Activated naive CD4-positive, alpha-beta T cell treated with anti-CD3 and anti-CD28 coated beads, Interleukin-2, amount 10 ng/mL, durations not matched to agents 7 days and 5 days (primary cell): ENCODE data around the gene RDX.

Experiments used
- CTCF ChIA-PET: fragments of 350-600 bp; sonication (Branson Sonifier 250); formaldehyde crosslinking; loops from one replicate; lab custom pipeline; 2021; ENCODE audit warnings: antibody characterized with exemption; lab: Charles Lee
- DNase-seq: peaks from one replicate; pipeline ENCODE4 v3.0.0-alpha.2; 2020
- H3K27ac Mint-ChIP-seq: one replicate; pipeline ENCODE4 v1.8.0; 2021; ENCODE audit warnings: mild to moderate bottlenecking, moderate library complexity, mixed read lengths
- H3K27me3 Mint-ChIP-seq: one replicate; pipeline ENCODE4 v1.8.0; 2021; ENCODE audit warnings: mild to moderate bottlenecking, mixed read lengths
- H3K36me3 Mint-ChIP-seq: one replicate; pipeline ENCODE4 v1.8.0; 2021; ENCODE audit warnings: mixed read lengths
- H3K4me1 Mint-ChIP-seq: one replicate; pipeline ENCODE4 v1.8.0; 2021; ENCODE audit warnings: mixed read lengths
- H3K4me3 Mint-ChIP-seq: one replicate; pipeline ENCODE4 v1.8.0; 2021; ENCODE audit warnings: mild to moderate bottlenecking, moderate library complexity, mixed read lengths
- H3K9me3 Mint-ChIP-seq: one replicate; pipeline ENCODE4 v1.8.0; 2021; ENCODE audit warnings: mixed read lengths

RDX gene

DNA sequence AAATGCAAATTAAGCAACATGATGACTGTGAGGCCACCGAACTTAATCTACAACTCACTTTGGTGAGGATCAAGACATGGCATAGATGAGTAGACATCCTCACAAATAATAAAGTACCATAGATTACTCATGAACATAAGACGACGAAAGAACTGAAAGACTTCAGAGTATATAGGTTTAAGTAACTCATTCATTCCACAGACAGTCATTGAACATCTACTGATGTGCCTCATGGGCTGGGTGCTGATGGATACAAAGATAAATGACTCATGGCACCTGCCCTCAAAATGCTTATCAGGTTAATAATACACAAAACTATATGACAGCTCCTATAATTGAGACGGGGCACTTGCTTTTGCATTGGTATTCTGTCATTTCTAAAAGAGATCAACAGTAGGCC is 139.9 kb downstream of the RDX start:
- Mint-ChIP-seq H3K36me3 (no peaks in the 10 kb centered on the region), H3K27ac (no peak overlapping the region), H3K9me3 (no peaks in the 10 kb centered on the region), H3K4me3 (no peak overlapping the region), H3K27me3 (no peaks in the 10 kb centered on the region), H3K4me1 (no peaks in the 10 kb centered on the region)
- DNase-seq = no peak
- CTCF ChIA-PET = interaction anchor here (0.6 kb wide), 1 partner anchor 9 kb away, joined by 3 read pairs; no protein-coding TSS in a partner anchor

GRCh38 chr11:110153474-110153873 is 142.9 kb downstream of the RDX start:
- H3K4me1 Mint-ChIP-seq = no peaks in the 10 kb centered on the region
- no peak for DNase-seq
- no peak overlapping the region for H3K27ac Mint-ChIP-seq
- CTCF ChIA-PET = no interaction called here
- H3K4me3 Mint-ChIP-seq = no peak overlapping the region
- no peaks in the 10 kb centered on the region for H3K27me3 Mint-ChIP-seq
- H3K9me3 Mint-ChIP-seq = no peaks in the 10 kb centered on the region
- H3K36me3 Mint-ChIP-seq = no peaks in the 10 kb centered on the region

GRCh38 chr11:110152199-110152598 is 144.2 kb downstream of the RDX start:
- Mint-ChIP-seq H3K4me1 (no peaks in the 10 kb centered on the region), H3K27me3 (peaks cover 5% of the 10 kb centered on the region), H3K4me3 (no peak overlapping the region), H3K27ac (no peak overlapping the region), H3K9me3 (no peaks in the 10 kb centered on the region), H3K36me3 (no peaks in the 10 kb centered on the region)
- DNase-seq = no peak
- CTCF ChIA-PET = no interaction called here

DNA sequence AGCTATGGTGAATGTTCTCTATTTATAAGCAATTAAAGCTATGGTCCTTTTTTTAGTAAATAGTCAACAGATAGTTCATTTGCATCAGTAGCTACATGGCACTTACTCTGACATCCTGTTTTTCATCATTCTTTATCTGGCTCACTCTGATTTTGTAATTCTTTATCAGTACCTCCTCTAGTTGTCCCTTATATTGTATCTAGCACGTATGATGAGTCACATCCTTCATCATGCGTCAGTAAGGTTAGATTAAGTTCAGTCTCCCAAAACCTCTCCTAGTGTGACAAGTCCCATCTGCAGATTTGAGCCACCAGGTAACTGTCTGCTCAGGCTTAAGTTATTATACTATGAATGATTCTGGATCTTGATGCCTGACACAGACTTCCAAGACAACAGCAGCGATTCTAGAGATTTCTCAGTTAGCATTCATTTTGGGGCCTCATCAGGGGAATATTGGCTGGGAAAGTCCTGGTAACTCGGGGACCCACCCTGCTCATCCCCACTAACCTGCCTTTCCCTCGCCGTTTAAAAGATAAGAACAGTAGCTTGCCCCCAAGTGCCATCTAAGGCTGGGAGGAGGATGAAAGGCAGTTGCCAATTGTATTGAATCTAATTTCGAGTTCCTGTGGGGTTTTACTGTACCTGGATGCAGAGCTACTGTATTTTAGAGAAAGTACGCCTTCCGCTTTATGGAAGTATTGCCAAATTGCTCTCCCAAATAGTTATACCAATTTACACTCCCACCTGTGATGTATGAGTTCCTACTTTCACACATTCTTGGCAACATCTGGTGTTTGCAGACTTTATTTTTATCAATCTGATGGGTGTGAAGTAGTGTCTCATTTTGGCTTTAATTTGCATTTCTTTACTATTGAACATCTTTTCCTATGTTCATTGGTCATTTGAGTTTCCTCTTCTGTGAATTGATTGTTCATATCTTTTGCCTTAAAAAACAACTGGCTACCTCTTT is 147.4 kb downstream of the RDX start:
- H3K36me3 Mint-ChIP-seq = no peaks in the 10 kb centered on the region
- peaks cover 10% of the 10 kb centered on the region for H3K27me3 Mint-ChIP-seq
- no peaks in the 10 kb centered on the region for H3K9me3 Mint-ChIP-seq
- no peak overlapping the region for H3K27ac Mint-ChIP-seq
- no peaks in the 10 kb centered on the region for H3K4me1 Mint-ChIP-seq
- H3K4me3 Mint-ChIP-seq = no peak overlapping the region
- DNase-seq = no peak
- CTCF ChIA-PET = no interaction called here

DNA sequence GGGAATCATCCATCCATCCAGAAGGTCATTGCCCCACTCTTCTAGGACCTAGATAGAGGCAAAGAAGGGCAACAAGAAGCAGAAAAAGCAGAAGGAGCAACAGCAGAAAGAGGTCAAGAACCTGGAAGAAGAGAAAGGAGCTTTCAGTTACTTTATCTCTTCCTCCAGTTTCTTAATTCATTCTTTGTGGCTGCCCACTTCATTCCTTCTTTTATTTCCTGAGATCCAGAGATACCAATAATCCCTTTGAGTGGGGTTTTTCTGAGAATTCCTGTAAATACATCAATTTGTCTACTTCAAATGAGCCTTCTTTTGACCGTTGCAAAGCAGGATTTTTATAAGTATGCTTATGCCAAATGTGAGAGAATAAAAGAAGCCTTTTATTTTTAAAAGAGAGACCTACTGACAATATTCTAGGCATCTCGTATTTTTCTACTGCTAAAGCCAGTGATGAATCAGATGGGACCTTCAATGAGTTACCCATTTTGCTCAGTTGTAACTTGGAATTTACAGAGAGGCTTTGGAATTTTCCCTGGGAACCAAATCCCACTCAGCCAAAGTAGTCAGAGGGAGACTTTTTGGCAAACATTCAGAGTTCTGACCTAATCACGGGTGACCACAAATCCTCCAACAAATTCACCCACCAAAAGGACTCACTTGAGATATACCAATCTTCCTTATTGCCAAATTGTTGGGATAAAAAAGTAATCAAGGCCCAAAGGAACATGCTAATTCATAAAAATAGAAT is 148.3 kb downstream of the RDX start:
- Mint-ChIP-seq H3K4me3 (no peak overlapping the region), H3K9me3 (no peaks in the 10 kb centered on the region), H3K27ac (no peak overlapping the region), H3K36me3 (no peaks in the 10 kb centered on the region), H3K4me1 (no peaks in the 10 kb centered on the region), H3K27me3 (peaks cover 10% of the 10 kb centered on the region)
- CTCF ChIA-PET = no interaction called here
- DNase-seq = no peak

GRCh38 chr11:110141812-110142211 is 154.6 kb downstream of the RDX start:
- Mint-ChIP-seq H3K27me3 (peaks cover 1% of the 10 kb centered on the region), H3K4me3 (no peak overlapping the region), H3K36me3 (no peaks in the 10 kb centered on the region), H3K27ac (no peak overlapping the region), H3K9me3 (no peaks in the 10 kb centered on the region), H3K4me1 (no peaks in the 10 kb centered on the region)
- CTCF ChIA-PET = interaction anchor here (1.0 kb wide), 1 partner anchor 60 kb away, joined by 3 read pairs; no protein-coding TSS in a partner anchor
- DNase-seq = no peak

DNA sequence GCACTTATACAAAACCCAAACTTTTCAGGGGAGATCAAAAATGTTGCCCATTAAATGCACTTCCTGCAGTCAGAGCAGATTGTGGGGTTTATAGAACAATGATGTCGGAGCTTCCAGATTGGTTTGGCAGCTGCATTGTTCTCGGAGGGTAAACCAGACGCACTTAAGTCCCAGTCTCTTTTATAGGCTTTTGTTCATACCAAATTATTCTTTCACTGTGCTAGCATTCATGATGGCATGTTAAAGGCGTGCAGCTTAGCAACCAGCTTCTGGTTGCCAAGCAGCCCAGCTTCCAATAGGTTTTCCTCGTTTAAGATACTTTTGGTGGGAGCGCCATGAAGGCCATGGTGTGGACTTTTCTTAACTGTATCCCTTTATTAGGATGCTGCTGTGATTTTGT is 162.3 kb downstream of the RDX start:
- H3K4me3 Mint-ChIP-seq = no peak overlapping the region
- no peak for DNase-seq
- H3K36me3 Mint-ChIP-seq = no peaks in the 10 kb centered on the region
- no peaks in the 10 kb centered on the region for H3K4me1 Mint-ChIP-seq
- no peaks in the 10 kb centered on the region for H3K27me3 Mint-ChIP-seq
- CTCF ChIA-PET = no interaction called here
- H3K9me3 Mint-ChIP-seq = no peaks in the 10 kb centered on the region
- H3K27ac Mint-ChIP-seq = no peak overlapping the region

- DNase-seq = no peak
- CTCF ChIA-PET = no interaction called here
- no peaks in the 10 kb centered on the region for H3K36me3 Mint-ChIP-seq
- no peak overlapping the region for H3K4me3 Mint-ChIP-seq
- no peaks in the 10 kb centered on the region for H3K4me1 Mint-ChIP-seq
- H3K27ac Mint-ChIP-seq = no peak overlapping the region
- H3K27me3 Mint-ChIP-seq = no peaks in the 10 kb centered on the region
- no peaks in the 10 kb centered on the region for H3K9me3 Mint-ChIP-seq
These were observed 163.3 kb downstream of the RDX start for GRCh38 chr11:110133160-110133559.

DNA sequence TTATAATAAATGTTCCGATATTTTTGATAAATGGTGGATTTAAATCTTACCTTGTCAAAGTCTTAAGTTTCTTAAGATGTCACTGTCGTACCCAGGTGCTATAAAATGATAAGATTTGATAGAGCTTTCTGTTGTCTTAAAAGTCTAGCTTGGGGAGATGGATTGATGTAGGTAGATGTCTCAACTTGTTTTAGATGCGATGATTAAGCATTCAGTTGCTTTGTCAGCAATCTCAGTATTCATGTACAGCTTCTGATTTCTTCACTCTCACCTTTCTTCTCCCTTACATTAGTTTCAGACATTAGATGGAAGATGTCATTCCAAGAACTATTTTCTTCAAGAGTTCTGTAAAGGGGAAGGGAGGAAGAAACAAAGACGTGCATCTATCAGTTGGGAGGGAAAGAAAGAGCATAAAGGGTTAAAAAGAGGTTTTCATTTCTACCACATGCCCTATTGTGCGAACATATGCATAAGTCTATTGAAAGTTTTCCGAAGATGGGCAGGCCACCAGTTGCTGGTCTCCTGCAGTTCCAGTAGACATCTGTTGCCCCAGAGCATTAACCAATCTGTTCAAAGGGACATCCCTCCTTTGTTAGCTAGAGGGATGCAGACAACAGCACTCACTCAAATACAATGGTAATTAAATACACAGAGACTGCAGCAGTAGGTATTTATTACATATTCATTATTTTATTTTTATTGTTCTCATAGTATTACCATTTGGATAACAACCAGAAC is 164.9 kb downstream of the RDX start:
- no peaks in the 10 kb centered on the region for H3K27me3 Mint-ChIP-seq
- H3K36me3 Mint-ChIP-seq = no peaks in the 10 kb centered on the region
- H3K27ac Mint-ChIP-seq = no peak overlapping the region
- DNase-seq = no peak
- H3K4me3 Mint-ChIP-seq = no peak overlapping the region
- CTCF ChIA-PET = no interaction called here
- no peaks in the 10 kb centered on the region for H3K9me3 Mint-ChIP-seq
- H3K4me1 Mint-ChIP-seq = no peaks in the 10 kb centered on the region

DNA sequence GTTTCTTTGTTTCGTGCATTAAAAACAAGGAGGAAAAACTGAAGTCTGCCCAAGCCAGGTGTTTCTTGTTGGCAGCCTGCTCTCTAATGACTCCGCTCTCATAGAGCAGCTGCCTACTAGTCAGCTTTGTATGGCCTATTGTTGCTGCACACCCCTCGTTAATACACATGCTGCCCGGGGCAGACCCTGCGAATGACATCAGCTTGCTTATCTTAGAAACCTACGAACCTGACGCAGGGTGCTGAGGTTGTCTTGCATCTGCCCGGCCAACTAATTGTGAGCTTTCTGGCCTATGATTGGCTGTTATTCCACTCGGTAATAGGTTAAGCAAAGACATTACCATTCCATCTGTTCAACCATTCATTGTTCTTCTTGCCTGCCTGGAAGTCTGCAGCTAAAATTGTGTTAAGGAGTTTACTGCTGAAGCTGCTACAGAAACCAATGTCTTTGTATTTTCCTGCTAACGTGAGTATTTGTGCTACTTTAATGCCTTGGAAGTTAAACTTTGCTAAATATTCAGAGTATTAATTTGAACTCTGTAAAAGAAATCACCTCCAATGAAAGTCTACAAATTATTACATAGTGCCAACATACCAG is 165.7 kb downstream of the RDX start:
- Mint-ChIP-seq H3K4me3 (no peak overlapping the region), H3K27me3 (no peaks in the 10 kb centered on the region), H3K27ac (no peak overlapping the region), H3K4me1 (no peaks in the 10 kb centered on the region), H3K9me3 (no peaks in the 10 kb centered on the region), H3K36me3 (no peaks in the 10 kb centered on the region)
- CTCF ChIA-PET = no interaction called here
- DNase-seq = no peak

DNA sequence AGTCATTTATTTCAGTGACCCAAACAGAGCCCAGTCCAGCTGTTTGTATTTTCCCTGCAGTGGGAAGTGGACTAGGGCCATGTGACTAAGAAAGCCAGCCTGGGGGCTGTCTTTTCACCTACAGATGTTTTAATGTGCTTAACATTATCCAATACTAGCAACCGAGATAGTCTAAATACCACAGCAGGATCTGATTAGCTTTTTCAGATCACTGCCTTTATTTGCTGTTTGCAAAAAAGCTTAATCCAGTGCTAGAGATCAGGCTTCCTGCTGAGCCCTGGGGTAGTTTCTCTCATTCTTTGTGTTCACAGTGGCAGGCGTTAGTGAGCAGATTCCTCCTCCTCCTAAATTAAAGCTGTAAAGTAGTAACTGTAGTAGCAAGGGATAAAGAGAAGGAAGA is 168.3 kb downstream of the RDX start:
- H3K4me3 Mint-ChIP-seq = no peak overlapping the region
- no peaks in the 10 kb centered on the region for H3K9me3 Mint-ChIP-seq
- H3K27ac Mint-ChIP-seq = no peak overlapping the region
- H3K36me3 Mint-ChIP-seq = no peaks in the 10 kb centered on the region
- no peaks in the 10 kb centered on the region for H3K27me3 Mint-ChIP-seq
- H3K4me1 Mint-ChIP-seq = no peaks in the 10 kb centered on the region
- CTCF ChIA-PET = interaction anchor here (0.6 kb wide), 1 partner anchor 17 kb away, joined by 3 read pairs; no protein-coding TSS in a partner anchor
- DNase-seq = no peak

DNA sequence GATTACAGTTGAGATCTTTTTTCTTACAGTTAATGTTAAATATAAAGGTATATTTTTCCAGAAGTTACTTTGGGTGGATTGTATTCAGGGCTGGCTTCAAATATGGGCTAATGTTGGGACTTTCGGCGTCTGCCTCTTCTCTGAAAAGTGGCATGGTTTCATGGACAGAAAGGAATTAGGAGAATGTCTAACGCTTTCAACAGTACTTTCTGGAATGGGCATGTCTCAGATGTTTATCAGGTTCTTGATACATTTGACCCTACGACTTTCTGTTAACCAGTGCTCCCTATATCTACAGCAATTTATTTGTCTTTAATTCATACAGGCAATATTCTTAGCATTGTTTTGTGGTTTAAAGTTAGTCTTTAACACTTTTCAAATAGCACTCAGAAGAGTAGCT is 169.5 kb downstream of the RDX start:
- no peaks in the 10 kb centered on the region for H3K36me3 Mint-ChIP-seq
- H3K27me3 Mint-ChIP-seq = no peaks in the 10 kb centered on the region
- CTCF ChIA-PET = no interaction called here
- no peak overlapping the region for H3K27ac Mint-ChIP-seq
- no peak for DNase-seq
- H3K4me3 Mint-ChIP-seq = no peak overlapping the region
- no peaks in the 10 kb centered on the region for H3K9me3 Mint-ChIP-seq
- H3K4me1 Mint-ChIP-seq = no peaks in the 10 kb centered on the region

- Mint-ChIP-seq H3K36me3 (no peaks in the 10 kb centered on the region), H3K27me3 (no peaks in the 10 kb centered on the region), H3K4me1 (no peaks in the 10 kb centered on the region), H3K27ac (no peak overlapping the region), H3K4me3 (no peak overlapping the region), H3K9me3 (no peaks in the 10 kb centered on the region)
- CTCF ChIA-PET = no interaction called here
- DNase-seq = no peak
These were observed 170.8 kb downstream of the RDX start for GRCh38 chr11:110125632-110126031.
